Psoas muscle (tissue), 8 donors: ENCODE measurements around the gene DDI2. TPM values are rescaled to one million over a fixed set of nuclear protein-coding genes. Genes with fewer than 3 reads are reported as not detected.
A peak's percentile ranks its signal among the peaks of the same experiment; 100 is the strongest.

Experiments used
- ATAC-seq, 4 donors: fragments of 200-7000 bp; cut with Tn5 transposase; one replicate each; pipeline ENCODE4 v1.9.1; 2020; ENCODE audit warnings: moderate library complexity in 3 of 4, mild to moderate bottlenecking in 2 of 4
- DNase-seq, 2 donors: peaks; one replicate each; pipeline ENCODE4 v3.0.0-alpha.2; 2020
- H3K27ac ChIP-seq: fragments of 200-600 bp; one replicate; pipeline ENCODE4 v1.8.0; 2022
- H3K27me3 ChIP-seq, 3 donors: fragments of 200-600 bp in 1 of 3; one replicate each; pipeline versions ENCODE4 v1.6.1 to v1.8.0; 2013 to 2022; ENCODE audit warnings: low read length in 2 of 3, mild to moderate bottlenecking in 2 of 3, moderate library complexity in 1 of 3; ENCODE audit not compliant: insufficient read depth in 3 of 3
- H3K36me3 ChIP-seq, 2 donors: fragments of 200-600 bp in 1 of 2; one replicate each; pipeline versions ENCODE4 v1.6.1 to v1.8.0; 2013 to 2022; ENCODE audit warnings: low read depth in 1 of 2, mild to moderate bottlenecking in 1 of 2, moderate library complexity in 1 of 2; ENCODE audit not compliant: insufficient read depth in 1 of 2
- H3K4me1 ChIP-seq: fragments of 200-600 bp; one replicate; pipeline ENCODE4 v1.8.0; 2022
- H3K4me3 ChIP-seq: fragments of 200-600 bp; one replicate; pipeline ENCODE4 v1.8.0; 2022; ENCODE audit warnings: mild to moderate bottlenecking
- H3K9me3 ChIP-seq: fragments of 200-600 bp; one replicate; pipeline ENCODE4 v1.8.0; 2022
- CTCF ChIP-seq: fragments of 200-600 bp; IDR thresholded peaks from one replicate; pipeline ENCODE4 v1.8.0; 2022; ENCODE audit warnings: antibody characterized with exemption
- WGBS, 3 donors: extraction: QIAGEN DNeasy Blood & Tissue Kit; methylation state at CpG; one replicate each; pipeline versions ENCODE4 v1.1.6 to v1.1.7; 2013; 5-methylcytosine and 5-hydroxymethylcytosine counted together
- intact Hi-C, 2 donors: fragments of 100-400 bp; cut with DNase I; formaldehyde crosslinking; loops; one replicate each; pipeline versions ENCODE4 v1.11.0 to v1.14.2; 2022
- polyA plus RNA-seq, 3 donors: library from polyadenylated mRNA; stranded (reverse); fragments of 200-250 nt; gene quantifications; one replicate each; pipeline ENCODE4 v1.2.3, GENCODE V29; 2013
- total RNA-seq, 4 donors: library from RNA; stranded (reverse); fragmentation: NEBNext Ultra II Directional in 2 of 4; extraction: Animal tissue kit (Norgen Biotek cat#: 25700) in 2 of 4; gene quantifications; one replicate each; pipeline versions ENCODE4 v1.2.1 to v1.2.4, GENCODE V29; 2021 to 2023
- donor health status: healthy with polysubstance abuse.
- donor health status: DM: no; HTN: no; CAD: no; lungs with moderate emphysema.
- donor health status: Bipolar disorder and iron deficiency.
- donor health status: healthy.
- donor health status: DM: yes; HTN: yes; CAD: no.
- donor health status: DM: no; HTN: no; CAD: no.
- donor health status: DM: no; HTN: no; CAD: no.
- donor health status: DM: yes; HTN: yes; CAD: no.

DDI2 gene
- total and polyA plus RNA-seq, 7 donors, result 4.8 to 80.2 (median 35.4) TPM

GRCh38 chr1:15680131-15680530 lies 62.9 kb downstream of the DDI2 start:
- DNase-seq, result peak; percentile 30 to 62
- Histone ChIP-seq H3K4me1 (peaks cover 20% of the 10 kb centered on the region), H3K4me3 (no peak overlapping the region), H3K27ac (peak overlapping the region; percentile 96), H3K9me3 (no peaks in the 10 kb centered on the region), H3K27me3 (no peaks in the 10 kb centered on the region), H3K36me3 (no peaks in the 10 kb centered on the region)
- TF ChIP-seq CTCF, result no peak
- 94 to 97% (median 95%) methylated on average over 11 of the region's 11 CpGs for WGBS, 3 donors
- intact Hi-C loops, result no loop called here
- peak; percentile 8 to 33 (median 16) for ATAC-seq

GRCh38 chr1:15680561-15681348 lies 63.5 kb downstream of the DDI2 start:
- Histone ChIP-seq H3K36me3 (no peaks in the 10 kb centered on the region), H3K4me3 (no peak overlapping the region), H3K27ac (peak overlapping the region; percentile 96), H3K4me1 (peaks cover 26% of the 10 kb centered on the region), H3K9me3 (no peaks in the 10 kb centered on the region), H3K27me3 (no peaks in the 10 kb centered on the region)
- DNase-seq (peak in 1 of 2 donors; percentile 62), ATAC-seq (peak; percentile 55 to 79 (median 70))
- 78 to 88% (median 81%) methylated on average over 7 of the region's 7 CpGs for WGBS, 3 donors
- no peak for TF ChIP-seq CTCF
- intact Hi-C loops, result no loop called here

- Histone ChIP-seq H3K9me3 (no peaks in the 10 kb centered on the region), H3K36me3 (no peaks in the 10 kb centered on the region), H3K4me3 (peak overlapping the region; percentile 45), H3K4me1 (peaks cover 30% of the 10 kb centered on the region), H3K27ac (peak overlapping the region; percentile 96), H3K27me3 (no peaks in the 10 kb centered on the region)
- intact Hi-C loops, result no loop called here
- peak; percentile 68 to 85 (median 78) for ATAC-seq
- WGBS, 3 donors, result 75 to 77% (median 76%) methylated on average over 12 of the region's 12 CpGs
- peak; percentile 39 to 60 for DNase-seq
- no peak for TF ChIP-seq CTCF
Observed at GRCh38 chr1:15681349-15682292, 64.4 kb downstream of the DDI2 start.

GRCh38 chr1:15682936-15683341 lies 65.7 kb downstream of the DDI2 start:
- Histone ChIP-seq H3K27me3 (no peaks in the 10 kb centered on the region), H3K36me3 (peaks cover 0 to under 1% of the 10 kb centered on the region in 2 donors), H3K4me1 (peaks cover 37% of the 10 kb centered on the region), H3K4me3 (peak overlapping the region; percentile 45), H3K27ac (peak overlapping the region; percentile 96), H3K9me3 (no peaks in the 10 kb centered on the region)
- TF ChIP-seq CTCF, result no peak
- intact Hi-C loops, result no loop called here
- no peak for ATAC-seq
- 85 to 90% (median 86%) methylated on average over 4 of the region's 4 CpGs for WGBS, 3 donors
- no peak for DNase-seq
